Measurements from ENCODE around the gene CASP5. TPM values are rescaled to one million over a fixed set of nuclear protein-coding genes. Genes with fewer than 3 reads are reported as not detected.

The CASP5 gene
- total and polyA plus RNA-seq, 12 donors, result 0.27 to 4.2 (median 0.81) TPM; not detected in 6

DNA sequence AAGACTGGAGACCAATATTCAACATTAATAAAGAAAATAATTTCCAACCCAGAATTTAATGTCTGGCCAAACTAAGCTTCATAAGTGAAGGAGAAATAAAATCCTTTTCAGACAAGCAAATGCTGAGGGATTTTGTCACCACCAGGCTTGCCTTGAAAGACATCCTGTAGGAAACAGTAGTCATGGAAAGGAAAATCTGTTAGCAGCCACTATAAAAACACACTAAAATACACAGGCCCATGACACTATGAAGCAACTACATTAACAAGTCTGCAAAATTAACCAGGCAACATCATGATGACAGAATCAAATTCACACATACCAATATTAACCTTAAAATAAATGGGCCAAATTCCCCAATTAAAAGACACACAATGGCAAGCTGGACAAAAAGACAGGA is 52.2 kb downstream of the CASP5 start:
- Histone ChIP-seq H3K9me3 (replicated peaks in 1 of 3) (no peaks in the 10 kb centered on the region), H3K4me1 (replicated peaks in 1 of 2) (peaks cover 8 to 17% of the 10 kb centered on the region in 2 donors), H3K4me3 (no peak overlapping the region), H3K27ac (no peak overlapping the region), H3K27me3 (no peaks in the 10 kb centered on the region), H3K36me3 (replicated peaks in 1 of 2) (no peaks in the 10 kb centered on the region)
- no peak for TF ChIP-seq POLR2A (IDR thresholded peaks at IDR 0.05)
- TF ChIP-seq, protein P1, sequence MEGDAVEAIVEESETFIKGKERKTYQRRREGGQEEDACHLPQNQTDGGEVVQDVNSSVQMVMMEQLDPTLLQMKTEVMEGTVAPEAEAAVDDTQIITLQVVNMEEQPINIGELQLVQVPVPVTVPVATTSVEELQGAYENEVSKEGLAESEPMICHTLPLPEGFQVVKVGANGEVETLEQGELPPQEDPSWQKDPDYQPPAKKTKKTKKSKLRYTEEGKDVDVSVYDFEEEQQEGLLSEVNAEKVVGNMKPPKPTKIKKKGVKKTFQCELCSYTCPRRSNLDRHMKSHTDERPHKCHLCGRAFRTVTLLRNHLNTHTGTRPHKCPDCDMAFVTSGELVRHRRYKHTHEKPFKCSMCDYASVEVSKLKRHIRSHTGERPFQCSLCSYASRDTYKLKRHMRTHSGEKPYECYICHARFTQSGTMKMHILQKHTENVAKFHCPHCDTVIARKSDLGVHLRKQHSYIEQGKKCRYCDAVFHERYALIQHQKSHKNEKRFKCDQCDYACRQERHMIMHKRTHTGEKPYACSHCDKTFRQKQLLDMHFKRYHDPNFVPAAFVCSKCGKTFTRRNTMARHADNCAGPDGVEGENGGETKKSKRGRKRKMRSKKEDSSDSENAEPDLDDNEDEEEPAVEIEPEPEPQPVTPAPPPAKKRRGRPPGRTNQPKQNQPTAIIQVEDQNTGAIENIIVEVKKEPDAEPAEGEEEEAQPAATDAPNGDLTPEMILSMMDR (IDR thresholded peaks at IDR 0.05), result no peak
- intact Hi-C loops (cut with DNase I), result no loop called here
- DNase-seq, result no peak

DNA sequence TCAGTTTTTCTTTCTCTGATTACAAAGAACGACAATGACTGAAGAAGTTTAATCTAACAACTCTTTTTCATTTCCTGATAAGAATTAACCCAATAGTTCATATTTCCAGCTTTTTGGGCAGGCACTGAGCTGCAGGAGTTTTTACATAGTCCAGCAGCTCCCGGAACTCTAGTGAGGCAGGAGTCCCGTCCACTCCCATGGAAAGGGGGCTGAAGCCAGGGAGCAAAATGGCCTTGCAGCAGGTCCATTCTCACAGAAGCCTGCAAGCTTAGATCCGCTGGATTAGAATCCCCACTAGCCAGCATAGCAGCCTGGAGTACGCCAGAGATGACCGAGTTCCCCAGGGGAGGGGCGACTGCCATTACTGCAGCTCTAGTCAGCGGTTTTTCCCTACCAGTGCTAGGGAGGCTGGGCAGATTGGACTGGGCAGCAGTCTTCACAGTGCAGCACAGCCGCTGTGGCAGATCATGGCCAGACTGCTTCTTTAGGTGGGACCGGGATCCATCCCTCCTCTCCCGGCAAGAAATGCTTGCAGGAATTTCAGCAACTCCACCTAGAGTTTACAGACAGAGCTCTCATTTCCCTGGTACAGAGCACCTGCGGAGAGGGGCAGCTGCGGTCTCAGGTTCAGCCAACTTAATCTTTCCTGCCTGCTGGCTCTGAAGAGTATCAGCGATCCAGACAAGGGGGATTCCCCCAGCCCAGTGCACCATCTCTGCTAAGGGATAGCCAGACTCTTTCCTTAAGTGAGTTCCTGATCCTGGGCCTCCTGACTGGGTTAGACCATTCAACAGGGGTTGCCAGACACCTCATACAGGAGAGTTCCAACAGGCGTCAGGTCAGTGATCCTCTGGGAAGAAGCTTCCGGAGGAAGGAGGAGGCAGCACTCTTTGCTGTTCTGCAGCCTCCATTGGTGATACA is 53.9 kb downstream of the CASP5 start:
- Histone ChIP-seq H3K4me1 (replicated peaks in 1 of 2) (peaks cover 8 to 20% of the 10 kb centered on the region in 2 donors), H3K36me3 (replicated peaks in 1 of 2) (no peaks in the 10 kb centered on the region), H3K27ac (peak overlapping the region; percentile 40 to 82 (median 72)), H3K27me3 (no peaks in the 10 kb centered on the region), H3K4me3 (peak overlapping the region in 2 of 4 donors; percentile 38 to 55), H3K9me3 (replicated peaks in 1 of 3) (peaks cover 0 to under 1% (median 0%) of the 10 kb centered on the region in 3 donors)
- WGBS, 4 donors, result 53 to 58% (median 55%) methylated on average over 9 to 16 of the region's 16 CpGs
- TF ChIP-seq, protein P1 (IDR thresholded peaks at IDR 0.05), result no peak
- no peak for TF ChIP-seq POLR2A (IDR thresholded peaks at IDR 0.05)
- peak; percentile 28 to 63 (median 44) for DNase-seq
- intact Hi-C loops (cut with DNase I), result no loop called here

DNA sequence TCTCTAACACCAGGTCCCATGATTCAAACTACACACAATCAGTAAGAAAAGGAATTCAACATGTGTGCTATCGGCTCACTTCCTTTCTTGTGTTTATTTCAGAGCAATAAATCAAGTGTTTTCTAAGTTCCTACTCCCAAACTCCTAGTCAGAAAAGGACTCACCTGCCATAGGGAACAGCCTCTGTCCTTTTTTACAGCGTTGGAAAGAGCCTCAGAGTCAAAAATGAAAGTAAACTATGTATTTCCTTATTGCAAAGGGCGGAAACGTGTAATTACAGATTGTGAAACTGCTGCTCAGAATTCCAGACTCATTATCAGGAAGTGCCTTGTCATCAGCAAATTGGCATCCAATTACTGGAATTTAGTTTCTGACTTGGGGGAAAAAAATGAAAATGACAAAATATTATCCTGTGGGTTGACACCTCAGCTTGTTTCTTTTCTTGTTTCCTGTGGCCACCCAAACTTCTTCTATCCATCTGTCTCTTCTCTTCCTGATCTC is 54.6 kb downstream of the CASP5 start, which contains the start of gene CASP4:
CASP4 (minus strand) TSS at position 220 of the 501 bp plus-strand sequence; CDS start at position 171, 49 bp downstream.
- Histone ChIP-seq H3K4me3 (peak within 1 kb of the TSS; percentile 1 to 78 (median 46)), H3K36me3 (replicated peaks in 1 of 2) (no peaks in the 10 kb centered on the region), H3K4me1 (replicated peaks in 1 of 2) (peaks cover 8 to 20% of the 10 kb centered on the region in 2 donors), H3K27me3 (no peaks in the 10 kb centered on the region), H3K9me3 (replicated peaks in 1 of 3) (peaks cover 0 to 8% (median 0%) of the 10 kb centered on the region in 3 donors), H3K27ac (peak within 1 kb of the TSS; percentile 40 to 82 (median 72))
- 6 to 10% (median 8%) methylated on average over 4 of the region's 4 CpGs for WGBS, 4 donors
- TF ChIP-seq, protein P1 (IDR thresholded peaks at IDR 0.05), result no peak
- peak in 1 of 2 donors; percentile 37 for TF ChIP-seq POLR2A (IDR thresholded peaks at IDR 0.05)
- DNase-seq, result peak in 4 of 7 donors; percentile 18 to 35 (median 26)
- intact Hi-C loops (cut with DNase I), result no loop called here

All from adrenal gland (tissue), 12 donors.